Endodermal cell (in vitro differentiated cells): Measurements from ENCODE around the gene KLHL17. TPM values are rescaled to one million over a fixed set of nuclear protein-coding genes. Genes with fewer than 3 reads are reported as not detected.
A peak's percentile ranks its signal among the peaks of the same experiment; 100 is the strongest.

ENCODE experiments used
- DNase-seq: peaks from one replicate; pipeline ENCODE4 v3.0.0-alpha.2; 2017
- H3K27ac ChIP-seq: 2 replicates; pipeline ENCODE4 v1.5.1; 2013; ENCODE audit warnings: mild to moderate bottlenecking, low read depth, low read length, moderate library complexity
- H3K27me3 ChIP-seq: 2 replicates; pipeline ENCODE4 v1.6.1; 2013; ENCODE audit warnings: mild to moderate bottlenecking, low read length, moderate library complexity; ENCODE audit not compliant: insufficient read depth, control insufficient read depth, poor library complexity, severe bottlenecking
- H3K36me3 ChIP-seq: 2 replicates; pipeline ENCODE4 v1.7.0; 2013; ENCODE audit warnings: mild to moderate bottlenecking, low read length, moderate library complexity; ENCODE audit not compliant: control insufficient read depth, insufficient read depth
- H3K4me1 ChIP-seq: one replicate; pipeline ENCODE4 v1.7.0; 2013; ENCODE audit warnings: low read length; ENCODE audit not compliant: control insufficient read depth, insufficient read depth
- H3K4me3 ChIP-seq: 2 replicates; pipeline ENCODE4 v1.5.1; 2013; ENCODE audit warnings: mild to moderate bottlenecking, low read length, moderate library complexity
- H3K9ac ChIP-seq: 2 replicates; pipeline ENCODE4 v1.6.1; 2013; ENCODE audit warnings: mild to moderate bottlenecking, low read length, moderate library complexity; ENCODE audit not compliant: poor library complexity, severe bottlenecking; ENCODE audit errors: extremely low read depth
- H3K9me3 ChIP-seq: 2 replicates; pipeline ENCODE4 v1.6.1; 2013; ENCODE audit warnings: mild to moderate bottlenecking, low read length, moderate library complexity; ENCODE audit not compliant: control insufficient read depth
- H3K27ac Mint-ChIP-seq: 2 replicates; pipeline ENCODE4 v1.8.0; 2020; ENCODE audit warnings: mixed read lengths
- H3K27me3 Mint-ChIP-seq: 2 replicates; pipeline ENCODE4 v1.8.0; 2021; ENCODE audit warnings: mild to moderate bottlenecking, mixed read lengths; ENCODE audit not compliant: insufficient read depth
- H3K36me3 Mint-ChIP-seq: 2 replicates; pipeline ENCODE4 v1.8.0; 2020; ENCODE audit warnings: low read depth, mixed read lengths
- H3K4me1 Mint-ChIP-seq: 2 replicates; pipeline ENCODE4 v1.8.0; 2020; ENCODE audit warnings: mixed read lengths
- H3K4me3 Mint-ChIP-seq: 2 replicates; pipeline ENCODE4 v1.8.0; 2020; ENCODE audit warnings: mild to moderate bottlenecking, moderate library complexity, mixed read lengths
- H3K9me3 Mint-ChIP-seq: 2 replicates; pipeline ENCODE4 v1.8.0; 2020; ENCODE audit warnings: mild to moderate bottlenecking, mixed read lengths
- CTCF ChIP-seq: fragments of 200-600 bp; sonication (generic); conservative IDR thresholded peaks from 2 replicates; pipeline ENCODE4 v1.5.0; 2021; ENCODE audit warnings: antibody characterized with exemption, mild to moderate bottlenecking
- WGBS, 2 experiments: methylation state at CpG; one replicate each; pipeline versions ENCODE4 v1.1.5 to v1.1.7; 2013; ENCODE audit warnings: missing lambda C conversion rate in 2 of 2, mixed read lengths in 1 of 2; ENCODE audit not compliant: insufficient coverage in 1 of 2, insufficient read length in 1 of 2; 5-methylcytosine and 5-hydroxymethylcytosine counted together
- total RNA-seq, 2 donors: library from RNA; stranded (reverse); fragmentation: NEBNext Ultra II Directional in 1 of 2; extraction: Animal tissue kit (Norgen Biotek cat#: 25700) in 1 of 2; gene quantifications; 2 replicates in 1 of 2; 3 replicates in 1 of 2; pipeline ENCODE4 v1.2.1, GENCODE V29; 2021

The KLHL17 gene
- total RNA-seq, 2 donors from 2014 or later: 49.2 to 58.2 TPM

DNA sequence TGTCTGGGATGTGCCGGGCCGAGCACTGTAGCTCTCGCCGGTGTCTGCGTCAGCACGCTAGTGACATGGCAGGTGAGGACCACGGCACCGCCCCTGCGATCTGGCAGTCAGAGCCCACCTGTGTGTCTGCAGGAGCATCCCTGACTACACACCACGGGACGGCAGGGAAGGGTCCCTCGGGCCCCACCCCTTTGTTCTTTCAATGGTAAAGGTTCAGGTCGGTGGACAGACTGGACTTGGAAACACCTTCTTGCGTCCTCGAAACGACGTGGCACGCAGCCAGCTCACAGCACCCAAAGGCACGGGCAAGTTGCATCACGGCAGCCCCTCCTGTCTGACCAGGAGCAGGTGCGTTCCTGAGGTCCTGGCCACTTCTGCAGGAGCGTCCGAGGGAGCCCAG lies 40.4 kb upstream of the KLHL17 start:
- no peaks in the 10 kb centered on the region for H3K9me3 Mint-ChIP-seq
- no peak overlapping the region for H3K4me3 ChIP-seq
- H3K4me1 ChIP-seq: peaks cover 6% of the 10 kb centered on the region
- TF ChIP-seq CTCF: no peak
- H3K27ac Mint-ChIP-seq: no peak overlapping the region
- WGBS, 2 experiments: 84 to 91% methylated on average over 16 to 23 of the region's 23 CpGs
- peaks cover 76% of the 10 kb centered on the region for H3K27me3 Mint-ChIP-seq
- DNase-seq: no peak
- no peak overlapping the region for H3K9ac ChIP-seq
- peaks cover 78% of the 10 kb centered on the region for H3K27me3 ChIP-seq
- no peaks in the 10 kb centered on the region for H3K36me3 ChIP-seq
- peaks cover 12% of the 10 kb centered on the region for H3K36me3 Mint-ChIP-seq
- H3K9me3 ChIP-seq: no peaks in the 10 kb centered on the region
- H3K27ac ChIP-seq: no peak overlapping the region
- H3K4me1 Mint-ChIP-seq: peaks cover 15% of the 10 kb centered on the region
- H3K4me3 Mint-ChIP-seq: no peak overlapping the region

DNA sequence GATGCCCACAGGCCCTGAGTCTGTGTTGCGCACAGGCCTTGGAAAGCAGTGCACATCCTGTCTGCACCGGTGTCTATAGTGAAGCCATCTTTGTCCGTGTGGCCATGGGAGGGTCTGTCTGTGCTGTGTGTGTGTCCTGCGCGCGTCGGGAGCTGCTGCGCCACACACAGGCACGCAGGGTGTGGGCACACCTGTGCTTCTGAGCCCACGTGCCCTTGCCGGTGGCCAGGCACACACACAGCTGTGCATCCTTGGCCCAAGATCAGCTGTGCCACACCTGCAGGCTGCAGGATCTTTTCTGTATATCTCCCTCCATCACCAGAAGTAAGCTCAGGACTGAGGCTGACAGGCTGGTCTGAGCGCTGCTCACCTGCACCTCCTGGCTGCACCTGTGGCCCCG lies 39.9 kb upstream of the KLHL17 start:
- Mint-ChIP-seq H3K27me3 (peaks cover 74% of the 10 kb centered on the region), H3K9me3 (no peaks in the 10 kb centered on the region), H3K4me1 (peaks cover 15% of the 10 kb centered on the region), H3K4me3 (peak overlapping the region; percentile 10), H3K36me3 (peaks cover 12% of the 10 kb centered on the region), H3K27ac (no peak overlapping the region)
- peaks cover 76% of the 10 kb centered on the region for H3K27me3 ChIP-seq
- no peaks in the 10 kb centered on the region for H3K9me3 ChIP-seq
- peak overlapping the region; percentile 53 for H3K27ac ChIP-seq
- H3K4me3 ChIP-seq: no peak overlapping the region
- WGBS, 2 experiments: 40 to 71% methylated on average over 2 to 13 of the region's 13 CpGs
- no peak for TF ChIP-seq CTCF
- DNase-seq: no peak
- no peak overlapping the region for H3K9ac ChIP-seq
- H3K36me3 ChIP-seq: no peaks in the 10 kb centered on the region
- H3K4me1 ChIP-seq: peaks cover 6% of the 10 kb centered on the region

DNA sequence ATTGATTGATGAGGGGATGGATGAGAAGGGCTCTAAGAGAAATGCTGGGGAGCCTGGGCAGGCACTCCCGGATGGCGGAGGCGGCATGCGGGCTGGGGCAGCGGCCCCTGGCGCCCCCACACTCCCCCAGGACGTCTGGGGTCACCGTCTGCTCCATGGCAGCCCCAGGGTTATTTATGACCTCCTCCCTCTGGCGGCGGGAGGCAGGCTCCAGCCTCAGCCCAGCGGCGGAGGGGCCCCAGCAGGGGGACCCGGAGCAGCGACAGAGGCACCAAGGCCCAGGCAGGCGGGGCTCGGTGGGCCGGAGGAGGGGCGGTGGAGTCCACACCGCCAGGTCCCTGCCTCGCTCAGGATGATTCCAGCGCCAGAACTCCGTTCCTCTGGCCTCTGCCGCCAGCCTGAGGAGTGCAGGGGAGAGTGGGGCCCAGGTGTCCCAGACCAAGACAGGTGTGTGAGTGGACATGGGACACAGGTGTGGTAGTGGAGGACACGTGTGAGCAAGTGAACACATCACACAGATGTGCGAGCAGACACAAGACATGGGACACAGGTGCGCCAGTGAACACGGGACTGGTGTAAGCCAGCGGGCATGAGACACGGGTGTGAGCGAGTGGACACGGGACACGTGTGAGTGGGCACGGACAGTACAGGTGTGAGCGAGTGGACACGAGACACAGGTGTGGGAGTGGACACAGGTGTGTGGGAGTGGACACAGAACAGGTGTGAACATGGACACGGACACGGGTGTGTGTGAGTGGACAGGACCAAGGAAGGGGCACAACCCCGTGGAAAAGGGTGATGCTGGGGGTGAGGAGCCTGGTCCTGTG lies 39.2 kb upstream of the KLHL17 start:
- no peaks in the 10 kb centered on the region for H3K36me3 ChIP-seq
- peaks cover 6% of the 10 kb centered on the region for H3K4me1 ChIP-seq
- peaks cover 80% of the 10 kb centered on the region for H3K27me3 ChIP-seq
- no peak overlapping the region for H3K9ac ChIP-seq
- Mint-ChIP-seq H3K36me3 (peaks cover 13% of the 10 kb centered on the region), H3K9me3 (no peaks in the 10 kb centered on the region), H3K27me3 (peaks cover 74% of the 10 kb centered on the region), H3K27ac (no peak overlapping the region), H3K4me1 (peaks cover 16% of the 10 kb centered on the region), H3K4me3 (peak overlapping the region; percentile 10)
- 35 to 64% methylated on average over 21 to 38 of the region's 38 CpGs for WGBS, 2 experiments
- no peak overlapping the region for H3K27ac ChIP-seq
- H3K9me3 ChIP-seq: no peaks in the 10 kb centered on the region
- H3K4me3 ChIP-seq: no peak overlapping the region
- peak; percentile 92 for DNase-seq
- peak; percentile 70 for TF ChIP-seq CTCF
